ENCODE measurements around the gene NOS1AP.

The NOS1AP gene

DNA sequence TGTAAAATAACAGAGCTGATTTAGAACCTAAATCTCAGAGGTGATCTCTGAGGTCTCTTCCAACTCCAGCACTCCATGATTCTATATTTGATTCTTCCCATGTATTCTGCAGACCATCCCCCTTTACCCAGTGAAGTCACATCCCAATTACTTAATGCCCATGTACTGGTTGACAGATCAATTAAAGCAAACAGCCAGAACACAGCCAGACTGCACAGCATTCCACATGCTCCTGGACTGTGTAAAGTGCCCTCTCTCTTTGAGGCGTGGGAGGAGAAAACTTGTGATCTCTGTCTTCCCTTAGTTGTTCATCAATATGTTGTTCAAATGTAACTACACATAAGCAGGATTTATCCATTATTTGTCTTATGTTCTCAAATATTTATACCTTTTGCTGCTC lies 18.1 kb downstream of the NOS1AP start:
- Histone ChIP-seq H3K27ac (ENCODE audit: low read depth, low read length, severe bottlenecking) (no peak overlapping the region), H3K9me3 (ENCODE audit: control insufficient read depth, low read length) (no peaks in the 10 kb centered on the region), H3K4me3 (ENCODE audit: extremely low read depth, insufficient read depth, low read length, poor library complexity, severe bottlenecking) (no peak overlapping the region), H3K4me1 (ENCODE audit: control insufficient read depth, insufficient read depth, low read length, poor library complexity, severe bottlenecking) (peaks cover 6% of the 10 kb centered on the region), H3K36me3 (ENCODE audit: control insufficient read depth, insufficient read depth, low read length) (no peaks in the 10 kb centered on the region)
- no CpG with 5 or more reads among the region's 1 CpG for WGBS, 2 experiments (ENCODE audit: insufficient coverage in 2 of 2)

DNA sequence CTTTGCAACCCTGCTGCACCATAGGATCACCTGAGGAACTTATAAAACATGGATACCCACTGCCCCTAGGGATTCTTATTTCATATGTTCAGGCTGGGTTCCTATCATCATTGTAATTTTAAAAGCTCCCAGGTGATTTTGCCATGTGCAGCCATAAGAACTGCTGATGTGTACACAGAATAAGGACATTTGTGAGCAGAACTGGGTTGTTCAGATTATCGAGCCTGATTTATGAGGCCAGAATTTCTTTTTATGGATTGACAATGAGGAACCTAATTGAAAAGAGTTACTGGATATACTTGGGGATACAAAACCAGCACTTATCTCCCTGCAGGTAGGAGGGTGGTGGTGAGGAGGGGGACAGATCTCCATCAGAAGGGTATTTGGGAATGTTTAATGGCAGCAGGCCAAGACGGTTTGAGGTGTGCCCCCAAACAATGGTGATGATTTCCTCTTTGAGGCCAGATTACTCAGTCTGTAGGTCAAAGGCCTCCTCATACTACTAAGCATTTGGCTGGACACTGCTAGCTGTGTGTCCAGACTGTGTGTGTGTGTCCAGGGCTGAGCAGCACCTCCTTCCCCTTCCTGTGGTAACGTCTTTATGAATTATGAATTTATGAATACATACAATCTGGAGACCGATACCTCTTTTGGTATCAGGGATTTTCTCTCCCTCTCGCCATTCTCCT lies 18.9 kb downstream of the NOS1AP start:
- 91 to 100% methylated on average over 1 to 3 of the region's 5 CpGs for WGBS, 2 experiments (ENCODE audit: insufficient coverage in 2 of 2)
- Histone ChIP-seq H3K4me1 (ENCODE audit: control insufficient read depth, insufficient read depth, low read length, poor library complexity, severe bottlenecking) (peaks cover 6% of the 10 kb centered on the region), H3K4me3 (ENCODE audit: extremely low read depth, insufficient read depth, low read length, poor library complexity, severe bottlenecking) (no peak overlapping the region), H3K36me3 (ENCODE audit: control insufficient read depth, insufficient read depth, low read length) (no peaks in the 10 kb centered on the region), H3K27ac (ENCODE audit: low read depth, low read length, severe bottlenecking) (no peak overlapping the region), H3K9me3 (ENCODE audit: control insufficient read depth, low read length) (no peaks in the 10 kb centered on the region)

DNA sequence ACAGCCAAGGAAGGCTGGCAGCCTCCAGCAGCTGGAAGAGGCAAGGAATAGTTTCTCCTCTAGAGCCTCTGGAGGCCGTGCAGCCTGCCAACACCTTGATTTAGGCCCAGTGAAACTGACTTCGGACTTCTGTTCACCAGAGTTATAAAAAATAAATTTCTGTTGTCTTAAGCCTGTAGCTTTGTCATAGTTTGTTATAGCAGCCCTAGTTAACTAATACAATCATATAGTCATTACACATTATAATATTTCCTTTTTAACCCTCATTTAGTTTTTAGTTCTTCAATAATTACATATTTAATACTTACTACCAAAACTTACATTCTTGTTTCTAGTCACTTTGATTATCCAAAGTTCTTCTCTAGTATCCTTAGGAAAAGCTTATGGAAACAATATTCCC lies 20.3 kb downstream of the NOS1AP start:
- 82% methylated on average over 1 of the region's 2 CpGs; no CpG with 5 or more reads in 1 of the 2 experiments for WGBS, 2 experiments (ENCODE audit: insufficient coverage in 2 of 2)
- Histone ChIP-seq H3K9me3 (ENCODE audit: control insufficient read depth, low read length) (no peaks in the 10 kb centered on the region), H3K4me3 (ENCODE audit: extremely low read depth, insufficient read depth, low read length, poor library complexity, severe bottlenecking) (no peak overlapping the region), H3K36me3 (ENCODE audit: control insufficient read depth, insufficient read depth, low read length) (no peaks in the 10 kb centered on the region), H3K27ac (ENCODE audit: low read depth, low read length, severe bottlenecking) (no peak overlapping the region), H3K4me1 (ENCODE audit: control insufficient read depth, insufficient read depth, low read length, poor library complexity, severe bottlenecking) (peaks cover 6% of the 10 kb centered on the region)

DNA sequence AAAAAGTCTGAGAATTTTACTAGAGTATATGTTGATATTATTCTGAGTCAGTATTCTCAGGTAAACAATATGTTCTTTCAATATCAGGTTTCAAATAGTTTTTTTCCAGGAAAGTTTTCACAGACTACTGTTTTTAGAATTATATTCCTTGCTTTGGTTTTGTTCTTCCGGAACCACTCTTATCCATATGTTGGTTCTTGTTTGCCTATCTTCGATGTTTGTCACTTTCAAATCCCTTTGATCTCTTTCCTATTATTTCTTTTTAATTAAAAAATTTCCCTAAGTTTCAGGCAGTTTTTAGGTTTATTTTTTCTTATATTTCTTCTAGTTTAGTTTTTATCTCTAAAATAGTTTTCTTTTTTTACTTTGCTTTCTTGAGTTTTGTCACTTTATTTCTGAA lies 20.9 kb downstream of the NOS1AP start:
- no peak overlapping the region for H3K4me3 ChIP-seq (ENCODE audit: extremely low read depth, insufficient read depth, low read length, poor library complexity, severe bottlenecking)
- H3K9me3 ChIP-seq (ENCODE audit: control insufficient read depth, low read length), result no peaks in the 10 kb centered on the region
- whole genome bisulfite sequencing, 2 experiments (ENCODE audit: insufficient coverage in 2 of 2), result no CpG with 5 or more reads among the region's 2 CpGs
- no peak overlapping the region for H3K27ac ChIP-seq (ENCODE audit: low read depth, low read length, severe bottlenecking)
- peaks cover 6% of the 10 kb centered on the region for H3K4me1 ChIP-seq (ENCODE audit: control insufficient read depth, insufficient read depth, low read length, poor library complexity, severe bottlenecking)
- H3K36me3 ChIP-seq (ENCODE audit: control insufficient read depth, insufficient read depth, low read length), result no peaks in the 10 kb centered on the region

DNA sequence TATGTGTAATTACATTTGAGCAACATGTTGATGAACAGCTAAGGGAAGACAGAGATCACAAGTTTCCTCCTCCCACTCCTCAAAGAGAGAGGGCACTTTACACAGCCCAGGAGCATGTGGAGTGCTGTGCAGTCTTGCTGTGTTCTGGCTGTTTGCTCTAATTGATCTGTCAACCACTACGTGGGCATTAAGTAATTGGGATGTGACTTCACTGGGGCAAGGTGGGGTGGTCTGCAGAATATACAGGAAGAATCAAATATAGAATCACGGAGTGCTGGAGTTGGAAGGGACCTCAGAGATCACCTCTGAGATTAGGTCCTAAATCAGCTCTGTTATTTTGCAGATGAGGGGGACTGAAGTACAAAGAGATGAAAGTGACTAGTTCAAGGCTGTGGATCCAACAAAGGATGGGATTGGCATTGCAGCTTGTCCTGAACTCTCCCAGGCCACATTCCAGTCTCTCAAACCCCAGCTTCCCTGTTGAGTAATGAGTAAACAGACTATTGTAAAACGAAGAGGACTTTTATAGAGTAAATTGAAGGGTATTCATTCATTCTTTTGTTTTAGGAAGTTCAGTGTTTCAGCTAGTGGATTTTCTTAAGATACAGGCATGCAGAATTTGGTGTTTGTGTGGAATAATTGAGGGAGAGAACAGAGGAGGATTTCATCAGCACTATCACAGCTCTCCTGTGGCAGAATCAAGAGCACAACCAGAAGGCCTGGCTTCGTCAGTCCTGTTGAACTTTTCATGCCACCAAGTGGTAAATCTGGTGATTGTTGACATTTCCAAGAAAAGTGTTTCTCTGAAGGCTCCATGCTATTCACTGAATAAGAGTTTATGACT lies 22.4 kb downstream of the NOS1AP start:
- no peaks in the 10 kb centered on the region for H3K9me3 ChIP-seq (ENCODE audit: control insufficient read depth, low read length)
- WGBS, 2 experiments (ENCODE audit: insufficient coverage in 2 of 2), result 17 to 22% methylated on average over 4 of the region's 4 CpGs
- no peak overlapping the region for H3K4me3 ChIP-seq (ENCODE audit: extremely low read depth, insufficient read depth, low read length, poor library complexity, severe bottlenecking)

DNA sequence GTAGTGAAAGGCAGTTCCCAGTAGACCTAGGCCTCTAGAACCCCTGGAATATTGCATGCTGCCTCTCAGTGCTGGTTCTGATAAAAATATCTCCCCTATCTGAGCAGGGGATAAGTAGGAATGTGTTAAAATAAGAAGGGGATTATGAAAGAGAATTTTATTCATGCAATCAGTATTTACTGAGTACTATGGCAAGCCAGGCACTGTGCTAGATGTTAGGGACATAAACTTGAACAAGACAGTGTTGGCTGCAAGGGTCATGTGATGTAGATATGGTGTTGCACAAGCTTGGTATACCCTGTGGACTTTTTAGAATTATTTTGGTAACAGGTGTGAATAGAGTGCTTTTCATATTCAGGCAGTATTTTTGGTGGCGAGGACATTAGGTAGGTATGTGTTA lies 23.6 kb downstream of the NOS1AP start:
- H3K9me3 ChIP-seq (ENCODE audit: control insufficient read depth, low read length), result no peaks in the 10 kb centered on the region
- peaks cover 6% of the 10 kb centered on the region for H3K4me1 ChIP-seq (ENCODE audit: control insufficient read depth, insufficient read depth, low read length, poor library complexity, severe bottlenecking)
- no peak overlapping the region for H3K4me3 ChIP-seq (ENCODE audit: extremely low read depth, insufficient read depth, low read length, poor library complexity, severe bottlenecking)
- no peak overlapping the region for H3K27ac ChIP-seq (ENCODE audit: low read depth, low read length, severe bottlenecking)
- no peaks in the 10 kb centered on the region for H3K36me3 ChIP-seq (ENCODE audit: control insufficient read depth, insufficient read depth, low read length)
- 100% methylated on average over 1 of the region's 1 CpG; no CpG with 5 or more reads in 1 of the 2 experiments for WGBS, 2 experiments (ENCODE audit: insufficient coverage in 2 of 2)

More for the DNA sequence above, 22.4 kb downstream of the NOS1AP start:
- Histone ChIP-seq H3K27ac (ENCODE audit: low read depth, low read length, severe bottlenecking) (peak overlapping the region; percentile 68), H3K36me3 (ENCODE audit: control insufficient read depth, insufficient read depth, low read length) (no peaks in the 10 kb centered on the region), H3K4me1 (ENCODE audit: control insufficient read depth, insufficient read depth, low read length, poor library complexity, severe bottlenecking) (peaks cover 6% of the 10 kb centered on the region)

DNA sequence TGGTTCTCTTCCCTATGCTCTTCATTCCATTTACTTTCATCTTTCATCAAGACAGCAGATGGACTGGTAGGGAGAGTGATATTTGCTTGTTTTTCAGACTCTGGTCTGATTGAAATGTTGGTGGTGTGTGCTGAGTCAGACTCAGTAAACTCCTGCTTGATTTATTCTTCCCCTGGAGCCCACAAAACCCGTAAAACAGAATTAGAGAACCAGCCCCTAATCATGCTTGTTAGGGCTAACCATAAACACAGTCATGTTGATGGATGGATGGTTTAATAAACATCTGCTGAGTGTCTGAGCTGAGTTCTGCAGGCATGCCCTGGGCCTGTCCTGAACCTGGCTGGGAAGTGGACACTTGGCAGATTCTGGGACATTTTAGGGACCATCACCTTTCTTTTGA lies 24.8 kb downstream of the NOS1AP start:
- Histone ChIP-seq H3K4me1 (ENCODE audit: control insufficient read depth, insufficient read depth, low read length, poor library complexity, severe bottlenecking) (peaks cover 6% of the 10 kb centered on the region), H3K4me3 (ENCODE audit: extremely low read depth, insufficient read depth, low read length, poor library complexity, severe bottlenecking) (no peak overlapping the region), H3K27ac (ENCODE audit: low read depth, low read length, severe bottlenecking) (peak overlapping the region; percentile 1), H3K36me3 (ENCODE audit: control insufficient read depth, insufficient read depth, low read length) (no peaks in the 10 kb centered on the region), H3K9me3 (ENCODE audit: control insufficient read depth, low read length) (no peaks in the 10 kb centered on the region)
- no CpG with 5 or more reads among the region's 1 CpG for WGBS, 2 experiments (ENCODE audit: insufficient coverage in 2 of 2)

DNA sequence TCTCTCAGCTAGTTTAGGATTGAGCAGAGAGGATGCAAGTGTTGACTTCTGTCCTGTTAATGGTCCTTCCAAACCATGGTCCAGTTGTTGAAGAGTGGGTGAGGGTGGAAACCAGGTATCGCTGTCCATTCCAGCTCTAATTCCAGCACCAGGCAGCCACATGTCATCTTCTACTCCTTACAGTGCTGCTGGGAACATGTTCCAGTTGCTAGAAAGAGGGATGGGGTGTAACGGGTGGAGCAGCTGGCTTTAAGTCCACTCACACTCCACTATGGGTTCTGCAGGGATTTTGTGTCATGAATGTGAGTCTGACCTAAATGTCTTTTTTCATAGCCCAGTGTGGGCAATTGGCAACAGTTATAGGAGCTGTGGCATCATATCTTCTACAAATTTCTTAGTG lies 25.2 kb downstream of the NOS1AP start:
- 100% methylated on average over 1 of the region's 2 CpGs; no CpG with 5 or more reads in 1 of the 2 experiments for WGBS, 2 experiments (ENCODE audit: insufficient coverage in 2 of 2)
- no peaks in the 10 kb centered on the region for H3K9me3 ChIP-seq (ENCODE audit: control insufficient read depth, low read length)
- no peak overlapping the region for H3K4me3 ChIP-seq (ENCODE audit: extremely low read depth, insufficient read depth, low read length, poor library complexity, severe bottlenecking)
- H3K36me3 ChIP-seq (ENCODE audit: control insufficient read depth, insufficient read depth, low read length), result no peaks in the 10 kb centered on the region
- H3K27ac ChIP-seq (ENCODE audit: low read depth, low read length, severe bottlenecking), result peak overlapping the region; percentile 1
- H3K4me1 ChIP-seq (ENCODE audit: control insufficient read depth, insufficient read depth, low read length, poor library complexity, severe bottlenecking), result peaks cover 6% of the 10 kb centered on the region

DNA sequence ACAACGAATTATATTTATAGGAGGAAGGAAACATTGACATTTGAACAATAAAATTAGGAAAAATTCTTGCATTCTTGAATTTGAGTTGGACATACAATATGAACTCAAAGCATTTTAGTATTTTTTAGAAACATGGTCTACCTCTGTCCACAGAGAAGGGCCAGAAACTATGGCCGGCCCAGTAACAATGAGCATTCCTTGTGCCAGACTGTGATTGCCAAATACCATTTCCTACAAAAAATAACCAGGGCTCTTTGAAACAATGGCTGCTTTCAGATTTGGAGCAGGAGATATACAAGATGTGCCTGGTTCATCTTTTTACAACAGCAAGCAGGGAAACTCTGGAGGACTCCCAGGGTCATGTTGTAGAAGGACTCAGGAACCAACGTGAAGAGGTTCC lies 38.4 kb downstream of the NOS1AP start:
- H3K9me3 ChIP-seq (ENCODE audit: control insufficient read depth, low read length), result no peaks in the 10 kb centered on the region
- H3K27ac ChIP-seq (ENCODE audit: low read depth, low read length, severe bottlenecking), result no peak overlapping the region
- H3K4me3 ChIP-seq (ENCODE audit: extremely low read depth, insufficient read depth, low read length, poor library complexity, severe bottlenecking), result no peak overlapping the region
- 90% methylated on average over 2 of the region's 3 CpGs; no CpG with 5 or more reads in 1 of the 2 experiments for WGBS, 2 experiments (ENCODE audit: insufficient coverage in 2 of 2)
- H3K4me1 ChIP-seq (ENCODE audit: control insufficient read depth, insufficient read depth, low read length, poor library complexity, severe bottlenecking), result no peaks in the 10 kb centered on the region
- no peaks in the 10 kb centered on the region for H3K36me3 ChIP-seq (ENCODE audit: control insufficient read depth, insufficient read depth, low read length)

DNA sequence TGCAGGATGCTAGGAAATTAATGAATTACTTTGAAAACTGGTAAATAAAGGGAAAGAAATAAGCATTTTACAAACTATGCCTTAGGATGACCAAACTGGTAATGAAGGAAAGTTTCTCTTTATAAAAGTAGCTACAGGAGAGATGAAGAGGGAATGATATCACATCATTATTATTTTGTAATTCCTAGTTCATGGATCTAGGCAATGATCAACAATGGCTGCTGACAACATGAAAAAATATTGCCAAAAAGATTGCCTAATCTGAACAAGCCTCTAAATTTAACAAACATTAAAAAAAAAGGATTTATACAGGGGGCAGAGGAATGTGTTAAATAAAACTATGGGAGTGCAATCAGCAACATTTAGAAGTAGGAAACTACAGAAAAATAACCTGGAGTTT lies 38.9 kb downstream of the NOS1AP start:
- Histone ChIP-seq H3K9me3 (ENCODE audit: control insufficient read depth, low read length) (no peaks in the 10 kb centered on the region), H3K27ac (ENCODE audit: low read depth, low read length, severe bottlenecking) (no peak overlapping the region), H3K4me1 (ENCODE audit: control insufficient read depth, insufficient read depth, low read length, poor library complexity, severe bottlenecking) (no peaks in the 10 kb centered on the region), H3K4me3 (ENCODE audit: extremely low read depth, insufficient read depth, low read length, poor library complexity, severe bottlenecking) (no peak overlapping the region), H3K36me3 (ENCODE audit: control insufficient read depth, insufficient read depth, low read length) (no peaks in the 10 kb centered on the region)

DNA sequence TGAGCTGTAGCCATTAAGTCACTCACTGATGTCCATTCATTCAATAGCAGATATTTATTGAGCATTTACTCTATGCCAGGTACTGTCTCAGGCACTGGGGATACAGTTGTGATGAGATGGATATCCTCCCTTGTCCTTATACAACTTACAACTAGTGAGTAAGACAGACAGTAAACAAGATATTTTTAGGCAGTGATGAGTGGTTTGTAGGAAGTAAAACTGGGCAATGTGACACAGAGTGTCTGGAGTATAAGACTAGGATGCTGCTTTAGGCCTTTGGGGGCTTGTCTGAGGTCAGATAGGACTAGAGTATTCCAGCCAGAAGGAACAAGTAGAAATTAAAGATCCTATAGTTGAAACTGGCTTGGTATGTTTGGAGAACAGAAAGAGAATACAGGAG lies 41.4 kb downstream of the NOS1AP start:
- Histone ChIP-seq H3K4me3 (ENCODE audit: extremely low read depth, insufficient read depth, low read length, poor library complexity, severe bottlenecking) (no peak overlapping the region), H3K4me1 (ENCODE audit: control insufficient read depth, insufficient read depth, low read length, poor library complexity, severe bottlenecking) (no peaks in the 10 kb centered on the region), H3K36me3 (ENCODE audit: control insufficient read depth, insufficient read depth, low read length) (no peaks in the 10 kb centered on the region), H3K9me3 (ENCODE audit: control insufficient read depth, low read length) (no peaks in the 10 kb centered on the region), H3K27ac (ENCODE audit: low read depth, low read length, severe bottlenecking) (no peak overlapping the region)
